NOMO-1 treated with DMSO at 0.1 percent for 48 hours (cell line): Measurements from ENCODE around the gene RNU5B-1.
A peak's percentile ranks its signal among the peaks of the same experiment; 100 is the strongest.

Source experiments
- DNase-seq: peaks from one replicate; lab custom pipeline; 2025; ENCODE audit not compliant: unreplicated experiment; lab: John Stamatoyannopoulos, UW

RNU5B-1 gene

DNA sequence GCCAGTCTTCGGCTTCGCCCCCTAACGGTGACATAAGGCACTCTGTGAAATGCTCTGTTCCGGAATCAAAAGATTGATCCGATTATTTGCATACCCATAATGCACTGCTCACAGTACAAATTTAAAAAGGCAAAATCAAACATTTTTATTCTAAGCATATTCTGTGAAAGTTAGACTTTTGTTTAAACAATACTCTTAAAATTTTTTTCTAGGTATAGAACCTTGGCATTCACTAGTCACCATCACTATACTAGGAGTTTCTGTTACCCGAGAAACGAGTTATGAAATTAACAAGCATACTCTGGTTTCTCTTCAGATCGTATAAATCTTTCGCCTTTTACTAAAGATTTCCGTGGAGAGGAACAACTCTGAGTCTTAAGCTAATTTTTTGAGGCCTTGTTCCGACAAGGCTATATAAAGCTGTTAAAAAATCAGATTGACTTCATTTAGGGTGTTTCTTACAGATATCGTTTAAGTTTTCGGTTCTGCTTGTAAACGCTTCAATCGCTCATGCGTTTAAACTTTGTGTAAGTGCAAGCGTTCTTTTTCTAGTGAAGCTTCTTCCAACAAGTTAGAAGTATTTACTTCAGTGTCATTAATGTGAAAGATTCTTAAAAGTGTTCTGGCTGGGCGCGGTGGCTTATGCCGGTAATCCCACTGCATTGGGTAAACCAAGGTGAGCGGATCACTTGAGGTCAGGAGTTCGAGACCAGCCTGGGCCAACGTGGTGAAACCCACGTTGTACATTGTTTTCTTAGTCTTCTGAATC lies at the start of gene RNU5B-1:
TSS of gene RNU5B-1 (plus strand) at position 297 of the 769 bp plus-strand sequence.
- peak; percentile 97 for DNase-seq

- DNase-seq, result no peak
These were observed 49.7 kb upstream of the RNU5B-1 start for GRCh38 chr15:65254758-65255157.

DNA sequence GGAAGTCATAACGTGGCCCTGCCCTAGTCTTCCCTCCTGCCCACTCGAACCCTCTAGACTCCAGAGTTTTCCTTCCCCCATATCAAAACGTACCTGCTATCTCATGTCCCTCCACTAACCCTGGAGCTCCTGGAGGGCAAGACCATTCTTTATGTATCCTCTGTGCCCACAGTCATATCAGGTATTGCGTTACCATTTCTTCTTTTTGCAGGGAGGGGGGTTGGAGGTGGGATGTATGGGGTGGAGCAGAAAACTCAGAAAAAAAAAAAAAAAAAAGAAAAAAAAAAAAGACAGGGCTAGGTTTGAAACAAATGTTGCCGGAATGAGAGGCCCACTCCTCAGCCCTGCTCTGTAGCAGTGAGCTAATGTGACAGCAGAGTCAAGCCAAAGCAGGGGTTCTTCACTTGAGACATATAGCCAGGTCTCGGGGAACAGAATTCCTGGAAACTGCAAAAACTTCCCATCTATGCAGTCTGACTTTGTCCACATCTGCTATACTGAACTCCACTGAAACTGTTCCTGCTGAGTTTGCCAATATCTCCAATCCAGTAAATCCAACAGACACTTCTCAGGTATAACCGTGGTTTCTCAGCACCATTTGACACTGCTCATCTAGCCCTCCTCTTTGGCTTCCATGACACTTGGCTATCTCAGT lies 48.9 kb upstream of the RNU5B-1 start:
- no peak for DNase-seq

DNA sequence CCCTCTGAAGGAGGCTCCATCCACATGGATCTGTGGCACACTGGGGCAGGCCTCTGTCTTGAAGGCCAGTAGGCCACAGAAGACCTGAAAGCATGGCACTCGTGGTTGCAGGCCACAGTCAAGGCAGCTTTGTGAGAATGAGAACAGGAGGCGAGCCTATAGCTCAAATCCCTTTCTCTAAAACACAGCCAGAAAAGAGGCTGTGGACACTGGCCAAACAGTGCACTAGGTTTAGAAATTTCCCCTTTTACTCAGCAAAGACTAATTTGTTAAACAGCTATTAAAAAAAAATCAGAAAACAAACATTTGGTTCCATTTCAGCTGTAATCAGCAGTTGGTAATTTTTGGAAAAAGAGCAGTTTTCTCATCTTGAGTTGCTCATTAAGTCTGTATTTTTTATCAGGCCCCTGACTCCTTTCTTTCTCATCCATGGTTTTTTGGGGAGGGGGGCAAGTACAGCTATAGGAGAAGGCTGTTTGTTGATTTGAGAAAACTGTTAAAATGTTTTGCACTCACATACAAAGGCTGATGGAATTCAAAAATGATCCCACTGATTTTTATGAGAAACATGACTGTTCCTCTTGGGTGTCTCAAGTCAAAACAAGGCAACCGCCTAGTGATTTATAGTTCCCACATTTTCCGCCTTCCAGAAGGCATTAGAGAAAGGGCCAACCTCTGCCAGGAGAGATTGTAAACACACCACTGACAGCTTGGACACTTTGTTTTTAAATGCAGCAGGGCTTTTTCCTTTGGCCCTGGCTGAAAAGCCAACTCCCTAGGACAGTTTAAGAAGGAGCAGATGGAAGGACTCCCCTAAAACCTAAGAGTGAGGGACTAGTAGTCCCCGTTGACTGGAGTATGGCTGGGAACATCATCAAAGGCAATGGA lies 45.9 kb upstream of the RNU5B-1 start:
- DNase-seq, result no peak

DNA sequence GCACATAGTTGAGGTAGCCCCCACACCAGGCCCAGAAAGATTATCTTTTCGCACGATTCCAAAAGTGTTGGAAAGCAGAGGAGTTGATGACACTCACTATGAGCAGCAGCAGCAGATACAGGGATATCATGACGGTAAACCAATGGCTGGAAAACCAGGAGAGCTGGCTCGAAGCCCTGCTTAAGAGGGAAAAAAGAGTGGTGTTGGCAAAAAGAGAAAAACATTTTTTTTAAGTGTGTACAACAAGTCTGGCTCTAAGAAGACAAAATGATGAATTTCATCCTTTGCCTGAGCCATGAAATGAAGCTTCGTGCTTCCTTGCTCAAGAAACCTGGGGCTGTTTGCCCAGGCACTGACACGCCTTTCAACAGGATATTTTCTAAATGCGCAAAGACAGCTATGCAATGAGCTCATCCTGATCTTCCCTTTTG lies 45.1 kb upstream of the RNU5B-1 start:
- no peak for DNase-seq

- no peak for DNase-seq
These were observed 43.5 kb upstream of the RNU5B-1 start for GRCh38 chr15:65260968-65261367.

DNA sequence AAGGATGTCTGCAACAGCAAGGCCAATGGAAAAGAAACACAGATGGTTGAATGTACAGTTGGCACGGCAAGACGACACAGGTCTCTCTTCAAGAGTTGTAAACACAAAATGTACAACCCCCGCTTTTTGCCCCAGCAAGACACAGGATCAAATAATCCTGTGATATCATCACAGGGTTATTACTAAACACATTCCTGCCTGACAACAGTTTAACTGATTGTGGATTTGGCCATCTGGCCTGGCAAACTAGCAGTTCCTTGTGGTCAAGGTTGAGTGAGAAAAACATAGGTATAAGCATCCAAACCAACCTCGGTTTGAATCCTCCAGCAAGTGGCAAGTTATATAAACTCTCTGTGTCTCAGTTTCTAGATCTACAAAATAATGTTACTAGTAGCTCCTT lies 41.2 kb upstream of the RNU5B-1 start:
- DNase-seq, result no peak

DNA sequence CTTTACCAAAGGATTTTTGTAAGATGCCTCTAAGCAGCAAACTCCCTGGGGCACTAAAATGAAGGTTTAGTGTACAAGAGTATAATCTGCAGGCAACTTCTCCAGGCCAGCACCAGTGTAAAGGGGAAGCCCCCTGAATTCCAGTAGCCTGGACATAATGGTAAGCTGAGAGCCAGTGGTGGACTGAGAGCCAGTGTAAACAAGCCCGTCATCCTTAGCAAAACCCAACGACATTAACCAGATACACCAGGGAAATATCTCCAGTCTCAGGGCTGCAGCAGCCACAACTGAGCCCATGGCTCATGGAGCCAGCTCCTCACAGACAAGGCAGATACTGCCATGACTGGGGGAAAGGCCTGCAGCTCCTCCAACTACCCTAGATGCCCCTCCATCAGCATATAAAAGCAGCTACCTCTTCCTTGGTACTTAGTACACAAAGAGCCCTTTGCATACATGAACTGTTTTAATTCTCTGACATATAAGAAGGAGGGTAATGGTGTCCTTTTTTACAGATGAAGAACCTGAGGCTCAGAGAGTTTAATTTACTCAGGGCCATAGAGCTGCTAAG lies 39.5 kb upstream of the RNU5B-1 start:
- no peak for DNase-seq

GRCh38 chr15:65266469-65266868 lies 38.0 kb upstream of the RNU5B-1 start:
- no peak for DNase-seq

GRCh38 chr15:65268411-65268810 lies 36.1 kb upstream of the RNU5B-1 start:
- no peak for DNase-seq

DNA sequence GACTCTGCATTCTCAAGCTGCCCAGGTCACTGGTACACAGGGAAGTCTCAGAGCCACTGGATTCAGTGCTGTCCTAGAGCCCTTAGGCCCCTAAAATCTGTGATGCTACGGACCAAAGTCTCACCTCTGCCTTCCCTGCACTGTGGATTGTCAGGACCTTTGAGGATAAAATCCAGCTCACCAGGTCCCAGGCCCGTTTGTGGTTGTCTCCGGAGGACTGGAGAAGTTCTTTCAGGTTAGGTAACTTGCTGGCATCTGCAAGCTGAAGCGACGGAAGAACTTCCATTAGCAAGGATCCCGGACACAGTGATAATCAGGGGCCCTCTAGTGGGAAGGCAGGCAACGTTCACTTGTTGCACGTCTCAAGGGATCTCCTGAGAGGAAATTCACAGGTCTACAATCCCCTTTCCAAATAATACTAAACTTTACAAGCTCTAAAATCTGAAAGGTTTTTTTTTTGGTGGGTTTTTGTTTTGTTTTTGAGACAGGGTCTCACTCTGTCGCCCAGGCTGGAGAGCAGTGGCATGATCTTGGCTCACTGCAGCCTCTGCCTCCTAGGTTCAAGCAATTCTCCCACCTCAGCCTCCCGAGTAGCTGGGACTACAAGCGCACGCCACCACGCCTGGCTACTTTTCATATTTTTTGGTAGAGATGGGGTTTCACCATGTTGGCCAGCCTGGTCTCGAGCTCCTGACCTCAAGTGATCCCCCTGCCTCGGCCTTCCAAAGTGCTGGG lies 33.5 kb upstream of the RNU5B-1 start:
- DNase-seq, result peak; percentile 15

GRCh38 chr15:65275104-65275727 lies 29.3 kb upstream of the RNU5B-1 start:
- DNase-seq, result no peak

DNA sequence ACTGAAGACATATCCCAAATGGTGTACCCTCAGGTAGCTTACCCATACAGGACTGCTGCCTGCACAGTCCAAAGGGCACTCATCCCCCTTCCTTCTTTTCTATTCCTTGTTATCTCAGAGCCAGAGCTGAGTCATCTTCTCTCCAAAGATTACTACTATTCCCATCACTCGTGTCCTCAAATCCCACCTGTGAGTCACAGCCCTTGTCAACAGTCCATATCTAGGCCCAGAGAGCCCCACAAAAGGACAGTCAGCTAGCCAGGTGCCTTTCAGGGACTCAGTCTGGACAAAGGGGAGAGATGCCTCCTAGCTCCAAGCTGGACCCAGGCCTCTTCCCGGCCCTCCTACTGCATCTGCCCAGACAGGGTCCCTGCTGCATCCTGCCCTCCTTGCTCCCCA lies 28.8 kb upstream of the RNU5B-1 start:
- no peak for DNase-seq

DNA sequence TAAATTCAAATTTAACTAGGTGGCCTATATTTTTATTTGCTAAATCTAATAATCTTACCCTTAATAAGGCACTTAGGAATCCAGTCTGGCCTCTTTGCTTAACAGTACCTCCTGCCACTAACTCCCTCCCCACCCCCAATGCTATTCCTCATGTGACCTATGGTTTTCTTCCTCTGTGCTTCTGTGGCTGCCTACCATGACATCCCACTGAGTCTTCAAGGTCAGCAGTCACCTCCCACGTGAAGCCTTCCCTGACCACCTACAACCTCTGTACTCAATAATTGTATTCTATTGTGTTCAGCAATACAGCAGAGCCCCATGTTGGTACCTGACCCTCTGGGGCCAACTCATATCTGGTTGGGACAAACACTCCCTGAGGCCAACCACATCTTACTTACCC lies 27.5 kb upstream of the RNU5B-1 start:
- no peak for DNase-seq

DNA sequence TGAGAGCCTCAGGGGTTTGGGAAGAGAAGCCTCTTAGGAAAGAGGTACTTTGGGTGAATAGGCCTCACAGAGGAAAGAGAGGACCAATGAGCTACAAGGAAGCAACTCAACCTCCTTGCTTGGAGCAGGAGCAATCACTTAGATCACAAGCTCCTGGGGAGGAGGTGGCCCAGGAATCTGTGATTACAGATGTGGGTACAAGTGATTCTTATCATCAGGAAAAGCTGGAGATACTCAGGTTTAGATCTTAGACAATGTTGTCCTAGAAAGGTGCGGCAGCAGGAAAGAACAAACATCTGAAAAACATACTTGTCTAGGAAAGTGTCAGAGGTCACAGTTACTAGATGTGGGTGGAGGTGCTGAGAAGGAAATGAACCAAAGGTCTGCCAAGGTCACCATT lies 26.0 kb upstream of the RNU5B-1 start:
- DNase-seq, result no peak

DNA sequence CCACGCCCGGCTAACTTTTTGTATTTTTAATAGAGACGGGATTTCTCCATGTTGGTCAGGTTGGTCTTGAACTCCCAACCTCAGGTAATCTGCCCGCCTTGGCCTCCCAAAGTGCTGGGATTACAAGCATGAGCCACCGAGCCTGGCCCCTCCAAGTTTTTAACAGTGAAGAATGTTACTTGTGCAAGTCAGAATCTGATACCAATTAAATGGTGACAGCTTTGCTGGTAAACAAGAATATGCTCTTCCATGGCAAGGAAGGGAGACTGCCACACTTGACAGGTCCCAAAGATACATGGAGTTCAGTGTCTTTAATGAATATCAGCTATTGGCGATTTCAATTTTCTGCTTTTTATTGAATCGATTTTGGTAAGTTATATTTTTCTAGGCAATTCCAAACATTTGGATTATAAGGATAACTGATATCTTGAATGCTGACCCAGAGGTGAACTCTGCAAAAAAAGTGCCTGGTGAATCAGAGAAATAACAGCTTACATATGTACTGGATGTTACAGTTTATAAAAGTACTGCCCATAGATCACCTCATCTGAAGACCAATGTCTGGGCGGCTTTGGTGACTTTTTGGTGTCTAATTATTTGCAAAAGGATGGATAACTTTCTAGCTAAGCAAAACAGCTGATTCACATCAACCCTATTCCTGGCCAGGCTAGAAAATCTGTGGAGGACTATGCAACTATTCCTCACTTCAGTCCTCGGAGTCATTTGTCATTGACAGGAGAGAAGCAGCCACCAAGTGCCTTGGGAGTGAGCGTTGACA lies 19.0 kb upstream of the RNU5B-1 start:
- no peak for DNase-seq

GRCh38 chr15:65286069-65286703 lies 18.3 kb upstream of the RNU5B-1 start:
- DNase-seq, result no peak

DNA sequence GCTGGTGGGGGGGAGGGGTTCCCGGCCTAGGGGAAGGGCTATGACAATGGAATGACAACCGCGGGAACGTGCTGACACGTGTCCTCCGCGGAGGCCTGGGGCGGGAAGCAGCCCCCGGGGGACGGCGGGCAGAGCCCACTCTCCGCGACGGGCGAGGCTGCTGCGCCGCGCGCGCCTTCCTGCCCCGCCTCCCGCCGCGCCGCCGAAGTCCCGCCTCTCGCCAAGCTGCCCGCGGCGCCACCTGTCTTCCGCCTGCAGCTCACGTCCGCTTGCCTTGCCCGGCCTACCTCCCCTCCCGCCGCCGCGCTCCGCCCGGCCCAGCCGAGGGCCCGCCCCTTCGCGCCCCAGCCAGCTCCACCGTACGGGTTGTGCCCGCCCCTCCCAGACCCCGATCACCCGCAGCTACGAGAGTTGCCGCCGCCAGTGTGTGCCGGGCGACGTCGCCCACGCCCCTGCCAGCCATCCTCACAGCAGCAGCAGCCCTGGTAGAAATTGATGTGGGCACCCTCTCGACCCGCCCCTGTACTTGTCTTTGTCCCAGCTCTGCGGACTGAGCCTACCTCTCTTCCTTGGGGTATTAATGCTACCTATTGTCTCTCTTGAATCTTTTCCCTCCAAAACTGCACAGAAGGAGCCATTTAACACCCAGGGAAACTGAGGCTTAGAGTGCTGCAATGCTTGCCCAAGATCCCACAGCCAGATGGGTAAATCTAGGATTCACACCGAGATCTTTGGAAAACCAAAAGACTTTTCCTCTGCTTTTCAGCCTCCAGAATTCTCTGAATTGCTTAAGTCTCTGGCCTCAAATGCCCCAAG lies 17.6 kb upstream of the RNU5B-1 start, which contains the start of gene PARP16:
TSS of gene PARP16 (minus strand) at position 180 of the 816 bp plus-strand sequence. CDS start 457 bp downstream, outside the sequence.
- DNase-seq, result peak; percentile 92
